ENCODE results near the gene DDX3X.
A peak's percentile ranks its signal among the peaks of the same experiment; 100 is the strongest.
"Not testable (repeated sequence)": the region's sequence is repeated elsewhere in the genome, so short reads cannot be mapped to it uniquely, and the experiment has no call there.

The DDX3X gene

DNA sequence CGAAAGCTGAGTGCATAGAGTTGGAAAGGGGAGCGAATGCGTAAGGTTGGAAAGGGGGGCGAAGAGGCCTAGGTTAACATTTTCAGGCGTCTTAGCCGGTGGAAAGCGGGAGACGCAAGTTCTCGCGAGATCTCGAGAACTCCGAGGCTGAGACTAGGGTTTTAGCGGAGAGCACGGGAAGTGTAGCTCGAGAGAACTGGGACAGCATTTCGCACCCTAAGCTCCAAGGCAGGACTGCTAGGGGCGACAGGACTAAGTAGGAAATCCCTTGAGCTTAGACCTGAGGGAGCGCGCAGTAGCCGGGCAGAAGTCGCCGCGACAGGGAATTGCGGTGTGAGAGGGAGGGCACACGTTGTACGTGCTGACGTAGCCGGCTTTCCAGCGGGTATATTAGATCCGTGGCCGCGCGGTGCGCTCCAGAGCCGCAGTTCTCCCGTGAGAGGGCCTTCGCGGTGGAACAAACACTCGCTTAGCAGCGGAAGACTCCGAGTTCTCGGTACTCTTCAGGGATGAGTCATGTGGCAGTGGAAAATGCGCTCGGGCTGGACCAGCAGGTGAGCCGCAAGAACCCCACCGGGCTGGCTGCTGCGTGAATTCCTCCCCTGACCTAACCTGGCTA, at the start of gene DDX3X:
Gene DDX3X (plus strand): TSS at position 419 of the 619 bp plus-strand sequence. CDS start 91 bp downstream, at position 510.
- peak; percentile 88 for DNase-seq (ENCODE audit: low spot score)

DNA sequence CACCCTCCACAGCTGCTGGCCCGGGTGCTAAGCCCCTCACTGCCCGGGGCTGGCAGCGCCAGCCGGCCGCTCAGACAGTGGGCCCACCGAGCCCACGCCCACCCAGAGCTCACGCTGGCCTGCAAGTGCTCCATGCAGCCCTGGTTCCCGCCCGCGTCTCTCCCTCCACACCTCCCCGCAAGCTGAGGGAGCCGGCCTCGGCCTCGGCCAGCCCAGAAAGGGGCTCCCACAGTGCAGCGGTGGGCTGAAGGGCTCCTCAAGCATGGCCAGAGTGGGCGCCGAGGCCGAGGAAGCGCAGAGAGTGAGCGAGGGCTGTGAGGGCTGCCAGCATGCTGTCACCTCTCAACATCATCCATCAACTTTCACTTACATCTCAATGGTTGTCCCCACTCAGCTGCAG, 48.0 kb upstream of the DDX3X start:
- not testable (repeated sequence) for DNase-seq (ENCODE audit: low spot score)

DNA sequence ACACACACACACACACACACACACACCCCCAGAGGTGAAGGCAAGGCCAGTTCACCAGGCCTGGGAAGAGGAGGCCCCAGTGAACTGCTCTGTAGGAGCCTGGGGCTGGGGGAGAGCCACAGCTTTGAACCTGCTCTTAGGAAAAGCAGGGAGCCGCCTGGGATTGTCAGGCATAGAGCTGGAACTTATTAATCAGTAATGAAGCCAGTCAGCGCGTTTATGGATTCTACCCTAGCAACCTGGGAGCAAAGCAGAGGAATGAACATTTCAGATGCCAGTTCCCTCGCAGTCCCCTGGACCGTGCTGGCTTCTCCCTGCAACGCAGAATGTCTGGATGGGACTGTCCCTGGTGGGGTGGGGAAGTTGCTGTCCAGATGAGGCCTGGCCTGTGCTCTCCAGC, 45.3 kb upstream of the DDX3X start:
- DNase-seq (ENCODE audit: low spot score) = no peak

DNA sequence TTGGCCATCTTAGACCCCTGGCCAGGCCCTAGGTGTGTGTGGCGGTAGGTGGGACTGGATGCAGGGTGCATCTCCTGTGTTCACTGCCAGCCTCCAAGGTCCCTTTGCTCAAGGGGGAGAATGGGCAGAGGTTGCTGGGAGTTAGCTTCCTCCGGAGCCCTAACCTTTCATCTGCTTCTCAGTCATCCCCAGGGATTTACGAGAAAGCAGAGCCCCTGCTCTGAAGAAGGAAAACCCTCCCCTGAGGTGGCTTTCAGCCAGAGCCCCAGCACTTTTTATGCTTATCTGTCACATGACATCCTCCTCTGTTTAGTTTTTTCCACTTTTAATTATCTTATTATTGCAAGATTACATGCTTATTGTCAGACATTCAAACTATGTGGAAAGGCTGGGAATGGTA, 44.9 kb upstream of the DDX3X start:
- no peak for DNase-seq (ENCODE audit: low spot score)

DNA sequence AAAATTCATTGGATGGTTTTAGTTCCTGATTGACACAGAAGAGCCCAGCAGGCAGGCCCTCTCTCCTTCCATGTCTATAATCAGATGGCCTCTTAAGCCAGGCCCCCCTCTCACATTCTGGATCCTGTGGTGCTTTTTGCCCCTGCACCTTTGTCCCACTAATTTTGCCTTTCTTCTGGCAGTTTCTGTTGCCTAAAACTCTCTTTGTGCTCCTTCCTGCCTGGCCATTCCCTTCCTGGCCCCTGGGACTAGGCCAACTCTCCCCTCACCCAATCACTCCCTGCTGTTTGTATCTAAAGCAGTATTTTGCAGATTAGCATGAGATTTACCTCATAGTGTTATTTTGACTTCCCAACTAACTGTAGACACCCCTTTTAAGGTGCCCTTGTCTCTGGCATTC, 42.7 kb upstream of the DDX3X start:
- no peak for DNase-seq (ENCODE audit: low spot score)

DNA sequence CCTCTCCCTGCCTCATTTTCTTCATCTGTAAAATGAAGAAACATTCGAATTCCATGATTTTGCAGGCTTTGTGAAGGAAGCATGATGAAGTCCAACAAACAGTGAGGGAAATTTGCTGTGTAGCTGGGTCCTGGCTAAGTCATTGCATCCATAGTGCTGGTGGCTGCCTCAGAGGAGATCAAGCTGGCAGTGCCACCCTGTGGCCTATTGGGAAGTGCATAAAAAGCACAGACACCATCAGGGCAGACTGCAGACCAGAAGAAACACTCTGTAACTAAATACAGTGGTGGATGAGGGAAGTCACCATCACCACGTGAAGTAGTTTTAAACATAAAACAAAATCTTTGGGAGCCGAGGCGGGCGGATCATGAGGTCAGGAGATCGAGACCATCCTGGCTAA, 40.7 kb upstream of the DDX3X start:
- no peak for DNase-seq (ENCODE audit: low spot score)

DNA sequence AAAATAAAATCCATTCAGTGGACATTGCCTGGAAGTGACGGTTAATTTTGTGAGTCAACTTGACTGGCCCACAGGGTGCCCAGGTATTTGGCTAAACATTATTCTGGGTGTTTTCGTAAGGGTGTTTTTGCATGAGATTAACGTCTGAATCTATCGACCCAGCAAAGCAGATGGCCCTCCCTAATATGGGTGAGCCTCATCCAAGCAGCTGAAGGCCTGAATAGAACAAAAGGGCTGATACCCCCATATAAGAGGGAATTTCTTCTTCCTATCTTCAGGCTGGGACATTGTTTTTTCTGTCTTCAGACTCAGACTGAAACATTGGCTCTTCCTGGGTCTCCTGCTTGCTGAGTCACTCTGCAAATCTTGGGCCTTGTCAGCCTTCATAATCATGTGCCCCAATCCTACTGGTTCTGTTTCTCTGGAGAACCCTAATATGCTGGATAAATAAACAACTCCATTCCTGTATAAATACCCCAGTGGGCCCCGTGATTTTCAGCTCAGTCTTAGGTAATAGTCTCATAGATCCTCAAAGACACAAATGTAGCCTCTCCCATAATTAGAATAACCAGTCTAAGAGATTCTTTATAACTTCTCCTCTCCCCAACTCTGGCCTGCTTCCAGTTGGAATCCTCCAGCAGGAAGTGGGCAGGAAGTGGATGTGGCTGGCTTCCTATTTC, 33.1 kb upstream of the DDX3X start:
- DNase-seq (ENCODE audit: low spot score) = no peak

DNA sequence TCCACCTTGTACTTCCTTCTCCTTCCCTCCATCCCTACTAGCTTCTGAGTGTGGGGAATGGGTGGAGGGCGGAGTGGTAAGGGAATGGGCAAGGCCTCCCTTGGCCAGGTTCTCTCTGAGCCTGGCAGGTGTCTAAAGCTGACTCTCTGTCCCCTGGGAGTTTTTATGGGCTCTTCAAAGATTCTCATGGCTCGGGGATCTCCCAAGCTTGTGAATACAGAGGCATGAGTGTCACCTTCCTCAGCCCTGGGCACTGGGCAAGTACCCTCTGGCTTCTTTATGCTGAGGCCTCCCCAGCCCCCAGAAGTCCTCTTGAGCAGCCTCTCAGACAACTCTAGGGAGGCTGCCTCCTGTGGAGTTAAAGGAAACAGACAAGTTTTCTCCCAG, 32.5 kb upstream of the DDX3X start:
- DNase-seq (ENCODE audit: low spot score) = no peak

DNA sequence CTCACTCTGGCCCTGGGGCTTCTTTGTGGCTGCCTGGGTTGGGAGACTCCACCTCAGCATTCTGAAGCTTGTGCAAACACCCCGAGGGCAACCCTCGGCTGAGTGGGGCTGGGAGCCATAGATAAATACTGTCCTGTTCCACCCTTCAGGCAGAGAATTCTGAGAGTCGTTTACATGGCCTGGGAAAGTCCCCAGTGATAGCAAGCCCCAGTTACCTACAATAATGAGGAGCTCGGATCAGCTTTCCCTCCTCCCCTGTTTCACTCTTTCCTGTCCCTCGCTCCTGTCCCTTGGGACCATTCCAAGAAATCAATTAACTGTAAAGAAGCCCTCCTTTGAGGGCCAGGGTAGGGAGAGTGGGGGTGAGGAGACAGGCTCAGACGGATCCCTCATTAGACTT, 31.6 kb upstream of the DDX3X start:
- DNase-seq (ENCODE audit: low spot score) = no peak

DNA sequence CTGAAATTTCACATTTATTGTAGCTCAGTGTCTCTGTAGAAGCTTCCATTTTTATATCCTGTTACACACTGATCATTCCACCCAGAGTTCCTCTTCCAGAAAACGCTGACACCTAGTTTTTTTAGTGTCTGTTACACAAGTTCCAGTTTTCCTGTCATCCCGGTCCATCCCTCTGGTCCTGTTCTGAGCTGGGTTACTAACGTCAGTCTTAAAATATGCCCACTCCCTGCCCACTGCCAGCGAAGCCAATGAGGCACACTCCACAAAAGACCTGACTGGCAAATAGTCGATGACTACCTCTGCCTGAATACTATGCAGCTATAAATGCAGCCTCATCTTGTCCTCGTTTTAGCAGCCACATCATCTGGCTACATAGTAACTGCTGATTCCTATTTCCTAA, 30.9 kb upstream of the DDX3X start:
- DNase-seq (ENCODE audit: low spot score) = no peak

DNA sequence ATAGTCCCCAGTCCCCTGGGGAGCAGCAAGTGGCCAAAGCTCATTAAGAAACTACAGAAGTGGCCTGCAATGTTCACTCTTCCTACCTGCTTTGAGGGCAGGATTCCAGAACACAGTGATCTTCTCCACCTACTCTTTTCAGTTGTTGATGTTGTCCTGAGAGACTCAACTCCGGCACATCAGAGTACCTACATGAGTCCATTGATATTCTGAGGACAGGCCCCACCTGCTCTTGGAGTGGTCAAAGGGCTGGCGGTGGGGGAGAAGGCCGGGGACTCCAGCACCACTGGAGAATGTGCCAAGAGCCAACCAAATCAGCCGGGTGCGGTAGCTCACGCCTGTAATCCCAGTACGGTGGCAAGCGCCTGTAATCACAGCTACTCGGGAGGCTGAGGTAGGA, 29.8 kb upstream of the DDX3X start:
- DNase-seq (ENCODE audit: low spot score) = no peak

DNA sequence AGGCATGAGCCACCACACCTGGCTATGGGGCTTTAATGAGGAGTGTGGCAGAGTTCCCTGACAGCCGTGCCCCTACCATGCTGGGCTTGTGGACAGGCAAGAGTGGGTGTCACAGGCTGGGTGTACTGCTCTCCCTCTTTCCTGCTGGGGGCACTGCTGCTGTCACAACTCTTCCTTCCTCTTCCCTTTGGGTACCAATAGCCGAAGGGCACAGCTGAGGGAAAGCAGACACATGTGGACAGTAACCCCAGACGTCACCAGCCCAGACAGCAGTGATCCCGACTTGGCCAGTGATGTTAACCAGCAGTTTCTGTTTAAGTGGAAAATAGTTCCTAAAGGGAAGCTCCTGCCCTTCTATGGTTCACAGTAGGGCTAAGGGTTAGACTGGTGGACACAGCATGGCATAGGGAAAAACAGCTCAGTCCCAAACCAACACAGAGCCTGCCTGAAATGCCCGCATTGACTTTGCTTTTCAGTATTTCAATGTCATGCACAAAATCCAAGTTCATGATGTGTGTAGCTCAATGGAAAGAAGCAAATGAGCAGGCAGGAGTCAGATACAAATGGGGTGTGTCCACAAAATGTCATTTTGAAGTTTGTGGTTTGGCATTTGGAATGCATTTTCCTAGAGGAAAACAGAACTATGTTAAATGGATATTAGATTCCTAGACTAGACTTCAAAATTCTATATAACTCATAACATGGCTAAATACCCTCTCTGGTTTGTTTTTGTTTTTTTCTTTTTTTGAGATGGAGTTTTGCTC, 24.9 kb upstream of the DDX3X start:
- DNase-seq (ENCODE audit: low spot score) = no peak

DNA sequence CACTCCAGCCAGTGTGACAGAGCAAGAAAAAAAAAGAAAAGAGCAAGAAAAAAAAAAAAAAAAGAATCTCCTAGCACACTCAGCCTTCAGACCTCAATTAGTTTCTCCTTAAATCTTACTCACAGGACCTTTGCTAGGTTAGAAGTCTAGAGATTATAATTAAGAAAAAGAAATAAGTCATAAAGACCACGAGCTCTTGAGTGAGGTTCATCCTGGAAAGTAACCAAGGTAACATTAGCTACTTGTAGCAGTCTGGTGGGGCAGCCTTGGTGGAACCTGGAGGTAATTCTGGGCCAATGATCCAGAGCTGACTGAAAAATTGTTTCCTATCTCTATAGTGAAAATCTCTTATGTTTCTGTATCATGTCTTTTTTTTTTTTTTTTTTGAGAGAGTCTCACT, 21.2 kb upstream of the DDX3X start:
- no peak for DNase-seq (ENCODE audit: low spot score)

DNA sequence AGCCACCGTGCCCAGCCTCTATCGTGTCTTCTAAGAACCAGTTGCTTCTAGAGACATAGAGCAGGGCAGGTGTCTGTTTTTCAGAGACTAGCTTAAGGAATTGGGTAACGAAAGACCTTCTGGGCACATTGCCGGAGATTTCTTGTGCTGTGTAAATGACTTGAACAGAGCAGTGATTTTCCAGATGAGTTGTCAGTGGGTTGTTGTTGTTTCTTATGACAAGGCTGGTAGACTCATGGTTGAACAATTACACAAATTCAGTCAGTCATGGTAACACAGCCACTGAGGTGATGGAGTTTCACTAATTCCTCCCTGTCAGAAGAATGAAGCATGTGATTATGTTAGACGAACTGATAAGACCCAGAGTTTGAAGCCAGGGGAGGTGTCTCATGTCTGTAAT, 20.5 kb upstream of the DDX3X start:
- no peak for DNase-seq (ENCODE audit: low spot score)

DNA sequence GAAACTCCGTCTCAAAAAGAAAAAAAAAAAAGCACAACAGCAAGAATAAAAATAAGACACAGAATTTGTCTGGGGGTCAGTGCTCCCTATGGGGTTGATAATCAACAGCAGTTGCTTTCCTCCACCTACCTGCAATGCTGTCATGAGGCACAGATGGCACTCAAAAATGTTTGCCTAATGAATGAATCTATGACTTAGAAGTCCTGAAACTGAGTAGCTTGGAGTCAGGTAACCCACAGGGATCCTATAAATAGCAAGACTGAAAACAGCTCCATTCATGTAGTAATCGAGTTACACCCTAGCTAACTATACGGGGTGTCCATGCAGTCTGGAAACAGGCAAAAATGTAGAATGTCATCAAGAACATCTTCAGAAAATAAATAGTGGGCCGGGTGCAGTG, 19.8 kb upstream of the DDX3X start:
- no peak for DNase-seq (ENCODE audit: low spot score)

DNA sequence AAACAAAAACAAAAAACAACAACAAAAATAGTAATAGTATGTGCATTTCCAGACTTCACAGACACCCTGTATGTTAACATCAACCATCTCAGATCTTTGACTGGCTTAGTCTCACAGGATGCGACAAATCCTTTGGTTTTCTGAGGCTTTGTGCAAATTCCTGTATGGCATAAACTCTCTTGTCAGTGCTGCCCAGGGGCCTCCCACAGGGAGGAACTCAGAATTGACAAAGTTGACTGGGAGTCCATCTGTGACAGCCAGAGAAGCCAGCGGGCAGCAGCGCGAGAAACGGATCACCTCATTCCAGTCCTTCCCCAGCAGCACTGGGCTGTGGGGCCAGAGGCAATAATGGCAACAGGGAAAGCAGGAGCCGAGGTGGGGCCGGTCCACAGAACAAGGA, 19.1 kb upstream of the DDX3X start:
- DNase-seq (ENCODE audit: low spot score) = no peak

DNA sequence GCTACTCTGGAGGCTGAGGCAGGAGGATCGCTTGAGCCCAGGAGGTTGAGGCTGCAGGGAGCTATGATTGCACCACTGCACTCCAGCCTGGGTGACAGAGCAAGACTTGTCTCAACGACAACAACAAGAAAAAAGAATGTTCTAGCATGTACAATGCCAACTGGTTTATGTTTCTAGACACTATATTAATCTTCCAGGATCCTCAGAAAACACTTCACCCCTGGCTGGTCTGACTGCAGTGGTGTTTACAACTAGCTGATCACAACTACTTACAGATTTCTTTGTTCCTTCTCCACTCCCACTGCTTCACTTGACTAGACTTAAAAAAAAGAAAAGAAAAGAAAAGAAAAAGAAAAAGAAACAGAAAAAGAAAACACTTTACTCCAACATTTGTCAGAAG, 17.7 kb upstream of the DDX3X start:
- DNase-seq (ENCODE audit: low spot score) = not testable (repeated sequence)

DNA sequence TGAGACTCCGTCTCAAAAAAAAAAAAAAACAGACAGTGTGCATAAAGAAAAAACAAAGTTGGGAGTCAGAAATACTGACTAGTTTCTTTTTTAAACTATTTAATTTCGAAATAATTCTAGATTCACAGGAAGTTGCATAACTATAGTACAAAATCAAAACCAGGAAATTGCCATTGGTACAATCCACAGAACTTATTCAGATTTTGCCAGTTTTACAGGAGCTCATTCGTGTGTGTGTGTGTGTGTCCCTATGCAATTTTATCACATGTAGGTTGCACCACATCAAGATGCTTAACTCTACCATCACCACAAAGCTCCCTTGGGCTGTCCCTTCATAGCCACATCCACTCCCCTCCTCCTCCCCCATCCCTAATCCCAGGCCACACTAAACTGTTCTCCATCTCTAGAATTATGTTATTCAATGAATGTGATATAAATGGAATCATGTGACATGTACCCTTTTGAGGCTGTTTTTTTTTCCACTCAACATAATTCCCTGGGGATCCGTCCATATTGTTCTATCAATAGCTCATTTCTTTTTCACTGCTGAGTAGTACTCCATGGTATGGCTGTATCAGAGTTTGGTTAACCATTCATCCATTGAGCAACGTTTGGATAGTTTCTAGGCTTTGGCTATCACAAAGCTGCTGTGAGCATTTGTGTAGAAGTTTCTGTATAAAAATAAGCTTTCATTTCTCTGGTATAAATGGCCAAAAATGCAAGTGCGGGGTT, 16.3 kb upstream of the DDX3X start:
- DNase-seq (ENCODE audit: low spot score) = no peak

DNA sequence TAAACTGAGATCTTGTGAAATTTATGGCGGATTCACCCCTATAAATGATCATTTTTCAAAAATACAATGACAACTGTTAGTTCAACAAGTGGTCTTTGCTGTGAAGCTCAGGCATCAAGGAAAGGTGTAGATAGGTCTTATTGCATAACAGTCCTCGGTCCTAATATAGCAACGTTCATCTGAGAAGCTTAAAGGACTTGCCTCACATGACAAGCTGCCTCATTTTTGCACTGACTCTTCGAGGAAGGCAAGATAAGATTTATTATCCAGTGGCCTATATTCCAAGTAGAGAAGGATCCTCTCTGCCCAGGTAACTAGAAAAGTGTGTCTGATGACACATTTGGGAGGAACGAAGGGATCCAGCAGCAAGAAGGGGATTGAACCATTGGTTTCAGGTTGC, 13.6 kb upstream of the DDX3X start:
- no peak for DNase-seq (ENCODE audit: low spot score)

DNA sequence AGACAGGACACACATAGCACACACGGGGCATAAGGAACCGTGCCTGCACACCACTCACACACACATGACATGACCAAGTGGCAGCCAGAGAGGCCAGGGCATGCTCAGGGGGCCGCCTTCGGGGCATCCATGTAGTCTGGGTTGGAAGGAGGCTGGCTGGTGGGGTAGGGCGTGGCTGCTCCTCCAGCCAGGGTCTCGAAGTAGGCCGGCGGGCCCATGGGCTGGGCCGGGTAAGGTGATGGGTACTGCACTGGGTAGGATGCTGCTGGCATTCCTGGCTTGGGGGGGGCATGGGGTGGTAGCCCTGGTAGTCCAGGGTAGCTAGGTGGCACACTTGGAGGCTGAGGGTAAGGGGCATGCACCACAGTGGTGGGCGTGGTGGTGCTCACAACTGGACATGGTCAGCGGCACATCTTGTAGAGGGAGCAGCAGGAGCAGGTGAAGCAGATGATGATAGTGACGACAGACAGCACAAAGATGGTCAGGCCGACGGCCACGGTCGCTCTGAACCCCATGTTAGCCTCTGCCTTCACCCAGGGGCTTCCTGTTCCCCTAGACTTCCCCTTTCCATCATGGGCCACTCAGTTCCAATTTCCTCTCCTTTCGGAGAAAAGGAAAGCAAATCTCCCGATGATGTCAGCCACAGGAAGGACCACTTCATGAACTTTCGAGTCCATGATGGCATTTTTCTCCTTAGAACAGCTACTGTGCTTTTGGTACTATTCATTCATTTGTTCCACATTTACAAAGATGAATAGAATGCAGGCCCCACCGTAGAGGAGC, 10.9 kb upstream of the DDX3X start:
- no peak for DNase-seq (ENCODE audit: low spot score)

DNA sequence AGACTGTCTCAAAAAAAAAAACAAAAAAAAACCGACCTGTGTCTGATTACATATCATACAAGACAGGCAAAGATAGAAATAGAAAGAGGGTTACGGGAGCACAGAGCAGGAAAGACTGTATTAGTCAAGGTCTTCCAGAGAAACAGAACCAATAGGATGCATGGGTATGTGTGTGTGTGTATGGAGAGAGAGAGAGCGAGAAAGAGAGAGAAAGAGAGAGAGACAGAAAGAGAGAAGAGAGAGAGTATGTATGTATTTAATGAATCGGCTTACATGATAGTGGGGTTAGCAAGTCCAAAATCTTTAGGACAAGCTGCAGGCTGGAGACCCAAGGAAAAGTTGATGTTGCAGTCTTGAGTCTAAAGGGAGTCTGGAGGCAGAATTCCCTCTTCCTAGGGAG, 7.5 kb upstream of the DDX3X start:
- no peak for DNase-seq (ENCODE audit: low spot score)

DNA sequence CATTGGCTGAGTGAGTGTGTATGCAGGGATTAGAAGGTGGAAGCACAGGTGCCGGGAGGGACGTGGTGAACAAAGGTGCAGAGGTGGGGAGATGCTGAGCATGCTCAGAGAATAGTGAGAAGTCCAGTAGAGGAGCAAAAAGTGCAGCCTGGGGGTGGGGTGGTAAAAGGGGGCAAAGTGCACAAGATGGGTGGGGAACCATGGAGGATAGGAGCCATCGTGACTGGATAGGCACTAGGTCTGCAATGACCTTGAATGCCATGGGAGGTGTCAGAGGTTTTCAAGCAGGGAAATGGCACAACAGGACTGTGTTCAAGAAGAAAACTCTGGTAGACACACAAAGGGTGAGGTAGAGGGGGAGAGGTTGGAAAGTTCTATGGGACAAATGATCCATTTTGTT, 6.6 kb upstream of the DDX3X start:
- no peak for DNase-seq (ENCODE audit: low spot score)
